Measurements from ENCODE around the gene CCBE1.
"Not testable (repeated sequence)": the region's sequence is repeated elsewhere in the genome, so short reads cannot be mapped to it uniquely, and the experiment has no call there.

The CCBE1 gene

DNA sequence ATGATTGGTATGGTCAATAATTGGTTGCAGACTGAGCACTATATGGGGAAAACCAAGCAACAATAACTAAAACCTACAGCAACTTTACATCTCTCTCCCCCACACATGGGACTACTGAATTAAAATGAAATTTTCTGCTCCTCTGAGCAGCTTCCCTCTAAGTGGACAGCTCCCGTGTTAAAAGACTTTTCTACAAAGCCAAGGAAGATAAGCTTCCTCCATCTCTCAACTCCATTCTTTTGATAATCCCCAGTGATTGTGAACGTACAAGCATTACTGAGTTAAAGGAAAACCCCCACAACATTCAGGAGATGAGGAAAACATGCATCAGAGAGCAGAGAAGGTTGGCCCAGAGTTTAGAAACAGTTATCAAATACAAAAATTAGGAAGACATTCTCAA is 21.9 kb downstream of the CCBE1 start:
- DNase-seq, result no peak

DNA sequence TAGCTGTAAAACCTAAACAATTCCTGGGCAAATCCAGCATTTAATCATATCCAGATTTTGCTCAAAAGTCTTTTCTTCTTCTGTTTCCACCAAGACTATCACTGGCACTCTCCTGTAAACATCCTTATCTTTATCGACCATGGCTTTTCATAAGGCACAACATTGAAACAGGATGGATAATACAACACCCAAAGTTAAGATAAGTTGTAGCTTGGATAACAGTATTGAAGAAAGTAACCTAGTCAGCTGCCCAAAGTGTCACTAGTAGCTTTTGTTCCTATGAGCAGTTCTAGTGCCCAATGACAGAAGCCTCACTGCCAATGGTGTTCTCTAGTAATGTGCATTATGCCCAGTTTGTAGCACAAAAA is 22.3 kb downstream of the CCBE1 start:
- no peak for DNase-seq

DNA sequence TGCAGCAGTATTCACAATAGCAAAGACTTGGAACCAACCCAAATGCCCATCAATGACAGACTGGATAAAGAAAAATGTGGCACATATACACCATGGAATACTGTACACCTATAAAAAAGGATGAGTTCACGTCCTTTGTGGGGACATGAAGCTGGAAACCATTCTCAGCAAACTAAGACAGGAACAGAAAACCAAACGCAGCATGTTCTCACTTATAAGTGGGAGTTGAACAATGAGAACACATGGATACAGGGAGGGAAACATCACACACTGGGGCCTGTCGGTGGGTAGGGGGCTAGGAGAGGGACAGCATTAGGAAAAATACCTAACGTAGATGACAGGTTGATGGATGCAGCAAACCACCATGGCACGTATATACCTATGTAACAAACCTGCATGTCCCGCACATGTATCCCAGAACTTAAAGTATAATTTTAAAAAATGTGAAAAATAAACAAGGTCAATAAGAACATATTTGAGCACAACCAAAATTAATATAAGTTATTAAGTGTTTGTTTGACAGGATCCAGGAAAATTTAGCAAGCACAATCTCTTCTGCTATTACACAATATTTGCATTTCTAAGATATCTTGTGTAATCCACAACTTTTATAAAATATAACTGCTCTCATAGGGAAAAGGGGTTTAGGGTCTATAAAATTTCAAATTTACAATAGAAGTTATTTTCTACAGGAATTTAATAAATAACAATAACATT is 22.9 kb downstream of the CCBE1 start:
- no peak for DNase-seq

DNA sequence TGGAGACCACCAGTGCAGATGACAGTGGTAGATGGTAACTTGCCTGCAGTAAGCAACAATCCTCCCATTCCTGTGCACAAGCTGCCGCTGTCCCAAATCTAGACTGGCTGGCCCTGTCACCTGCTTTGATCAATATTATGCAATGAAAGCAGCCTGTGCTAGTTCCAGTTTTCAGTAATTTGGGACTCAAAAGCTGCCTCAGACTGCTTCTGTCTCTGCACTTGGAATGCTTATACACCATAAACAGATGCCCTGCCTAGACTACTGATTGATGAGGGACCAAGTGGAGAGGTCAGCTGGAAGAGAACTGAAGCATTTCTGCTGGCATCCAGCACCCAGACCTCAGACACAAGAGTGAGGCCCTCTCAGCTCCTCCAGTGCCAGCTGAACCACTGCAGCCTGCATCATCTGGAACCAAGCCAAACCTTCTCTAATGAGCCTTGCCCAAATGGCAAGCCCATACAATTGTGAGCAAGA is 24.9 kb downstream of the CCBE1 start:
- DNase-seq, result no peak

DNA sequence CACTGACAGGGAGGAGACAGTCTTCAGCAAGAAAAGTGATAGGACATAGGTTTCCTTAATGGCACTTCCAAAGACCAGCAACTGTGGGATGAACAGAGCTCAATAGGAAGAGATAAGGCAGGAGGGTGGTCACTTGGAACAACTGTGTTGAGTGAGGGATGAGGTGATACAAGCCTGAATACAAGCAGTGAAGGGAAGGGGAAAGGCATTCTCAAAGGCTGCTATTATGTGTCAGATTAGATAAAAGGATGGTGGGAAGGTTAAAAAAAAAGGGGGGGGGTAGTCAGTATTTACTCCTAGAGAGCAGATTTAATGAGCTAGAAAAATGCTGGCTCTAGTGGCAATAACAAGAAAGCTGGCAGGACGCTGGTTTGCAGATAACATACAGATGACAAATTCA is 25.7 kb downstream of the CCBE1 start:
- DNase-seq, result no peak

DNA sequence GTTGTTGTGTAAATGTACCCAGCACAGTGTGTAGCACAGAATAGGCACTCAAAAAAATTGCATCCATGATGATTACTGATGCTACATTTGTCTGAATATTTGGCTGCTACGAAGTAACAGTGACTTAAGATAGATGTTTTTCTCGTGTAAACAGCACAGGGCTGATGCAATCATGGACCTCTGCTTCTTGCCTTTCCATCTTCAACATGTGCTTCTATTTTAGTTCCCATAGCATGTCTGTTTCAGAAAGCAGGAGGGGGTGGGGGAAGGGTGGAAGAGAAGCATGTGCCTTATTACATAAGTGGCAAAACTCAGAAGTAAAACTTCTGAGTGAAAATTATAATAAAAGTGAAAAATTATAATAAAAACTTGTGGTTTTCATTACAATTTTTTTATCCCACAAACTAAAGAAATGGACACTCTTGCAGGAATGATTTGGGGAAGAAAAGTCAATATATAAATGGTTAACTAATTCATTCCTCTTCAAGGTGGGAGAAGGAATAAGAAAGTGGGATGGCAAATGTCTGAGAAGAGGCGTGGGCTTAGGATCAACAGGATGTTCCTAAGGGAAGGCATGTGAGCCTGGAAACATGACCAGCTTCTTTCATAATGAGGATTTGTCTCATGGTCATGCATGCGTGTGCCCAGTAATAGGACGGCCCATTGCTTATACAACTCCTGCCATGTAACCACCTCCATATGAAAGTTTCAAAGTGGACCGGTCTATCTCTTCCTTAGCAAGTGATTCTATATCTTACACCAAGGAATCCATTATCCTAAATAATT is 27.2 kb downstream of the CCBE1 start:
- DNase-seq, result no peak

DNA sequence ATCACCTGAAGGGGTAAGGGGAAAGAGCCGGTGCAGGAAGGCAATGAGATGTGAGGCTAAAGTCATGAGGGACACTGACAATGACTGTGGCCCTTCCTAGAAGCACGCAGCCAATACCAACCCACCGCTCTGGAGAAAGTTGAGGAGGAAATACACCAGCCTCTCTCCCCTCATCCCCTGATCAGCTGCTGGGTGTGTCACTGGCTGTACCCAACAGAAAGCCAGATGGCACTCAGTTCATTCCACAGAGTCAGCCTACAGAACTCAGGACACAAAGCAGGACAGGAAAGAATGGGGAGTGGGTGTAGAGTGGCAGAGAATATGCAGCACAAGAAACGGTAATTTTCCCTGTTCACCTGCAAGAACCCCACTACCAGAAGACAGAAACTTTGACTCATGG is 29.7 kb downstream of the CCBE1 start:
- no peak for DNase-seq

DNA sequence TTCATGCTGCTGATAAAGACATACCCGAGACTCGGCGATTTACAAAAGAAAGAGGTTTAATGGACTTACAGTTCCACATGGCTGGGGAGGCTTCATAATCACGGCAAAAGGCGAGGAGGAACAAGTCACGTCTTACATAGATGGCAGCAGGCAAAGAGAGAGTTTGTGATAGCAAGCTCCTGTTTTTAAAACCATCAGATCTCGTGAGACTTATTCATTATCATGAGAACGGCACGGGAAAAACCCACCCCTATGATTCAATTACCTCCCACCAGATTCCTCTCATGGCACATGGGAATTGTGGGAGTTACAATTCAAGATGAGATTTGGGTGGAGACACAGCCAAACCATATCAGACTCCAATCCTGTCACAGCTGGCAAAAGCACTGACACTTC is 31.2 kb downstream of the CCBE1 start:
- not testable (repeated sequence) for DNase-seq

DNA sequence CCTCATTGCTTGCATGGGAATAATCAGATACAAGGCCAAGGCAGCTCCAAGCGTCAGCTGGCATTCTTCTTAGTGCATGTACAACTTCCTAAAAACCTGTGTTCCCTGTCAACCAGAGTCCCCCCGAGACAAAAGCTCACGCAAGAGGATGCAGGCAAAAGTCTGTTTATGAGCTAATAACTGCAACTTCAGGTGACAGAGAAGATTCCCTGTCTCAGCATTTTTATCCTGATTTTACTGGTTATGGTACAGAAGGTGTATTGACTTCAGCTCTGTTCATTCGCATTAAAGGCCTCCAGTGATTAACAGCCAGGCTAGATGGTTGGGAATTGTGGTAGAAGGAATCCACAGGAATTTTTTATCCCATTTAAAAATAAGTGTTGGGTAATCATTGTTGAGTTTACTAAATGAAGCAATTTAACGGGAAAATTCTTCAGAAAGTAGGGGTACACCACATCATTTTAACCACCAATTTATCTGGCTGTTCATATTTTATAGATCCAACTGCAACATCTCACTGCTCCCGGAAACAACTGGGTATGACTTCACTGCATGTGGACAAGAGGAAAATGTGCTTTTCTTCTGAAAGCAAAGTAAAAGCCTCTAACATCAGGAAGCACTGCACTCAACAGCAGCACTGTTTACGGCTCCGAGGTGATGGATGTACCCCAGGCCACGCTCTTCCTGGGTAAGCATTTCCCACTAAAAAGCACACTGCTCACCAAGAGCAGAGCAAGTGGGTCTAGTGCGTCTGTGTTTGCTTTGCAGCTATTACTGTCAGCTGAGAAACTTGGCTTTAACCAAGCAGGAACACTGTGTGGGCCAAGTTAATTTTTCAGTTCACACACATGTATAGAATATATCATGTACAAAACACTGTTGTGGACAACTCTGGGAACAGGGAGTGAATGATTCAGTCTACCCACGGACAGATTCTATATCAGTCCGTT is 31.9 kb downstream of the CCBE1 start:
- DNase-seq, result no peak

DNA sequence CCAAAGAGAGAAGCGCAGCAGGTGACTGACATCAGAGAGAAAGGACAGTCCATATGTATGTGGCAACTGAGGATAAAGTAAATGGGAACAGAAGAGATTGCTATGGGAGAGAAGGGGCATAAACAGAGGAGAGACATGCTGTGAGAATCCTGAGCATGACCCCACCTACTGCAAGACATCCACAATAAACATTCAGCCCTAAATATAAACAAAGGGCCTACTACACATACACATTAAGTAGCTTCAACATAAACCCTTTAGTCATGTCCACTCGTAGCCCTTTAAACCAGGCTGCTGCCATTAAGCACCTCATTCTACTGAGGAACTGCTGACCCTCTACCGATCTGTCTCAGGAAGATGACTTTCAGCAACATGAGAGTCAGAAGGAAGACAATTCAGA is 32.9 kb downstream of the CCBE1 start:
- no peak for DNase-seq

DNA sequence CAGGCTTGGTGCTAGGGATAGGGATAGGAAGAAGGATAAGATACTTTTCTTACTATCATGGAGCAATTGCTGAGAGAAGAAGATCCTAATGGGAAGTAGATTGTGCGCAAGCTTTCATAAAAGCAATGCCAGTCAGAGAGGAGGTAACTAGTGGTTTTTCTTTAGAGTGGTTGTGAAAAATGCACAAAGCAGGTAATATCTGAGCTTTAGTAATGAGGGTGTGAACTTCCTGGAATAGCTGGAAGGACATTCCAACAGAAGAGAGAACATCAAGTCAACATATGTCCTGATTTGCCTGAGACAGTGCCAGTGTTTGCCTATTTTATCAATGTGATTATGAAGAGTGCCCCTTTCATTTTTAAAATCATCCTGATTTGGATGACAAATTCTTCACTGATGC is 34.1 kb downstream of the CCBE1 start:
- DNase-seq, result no peak

DNA sequence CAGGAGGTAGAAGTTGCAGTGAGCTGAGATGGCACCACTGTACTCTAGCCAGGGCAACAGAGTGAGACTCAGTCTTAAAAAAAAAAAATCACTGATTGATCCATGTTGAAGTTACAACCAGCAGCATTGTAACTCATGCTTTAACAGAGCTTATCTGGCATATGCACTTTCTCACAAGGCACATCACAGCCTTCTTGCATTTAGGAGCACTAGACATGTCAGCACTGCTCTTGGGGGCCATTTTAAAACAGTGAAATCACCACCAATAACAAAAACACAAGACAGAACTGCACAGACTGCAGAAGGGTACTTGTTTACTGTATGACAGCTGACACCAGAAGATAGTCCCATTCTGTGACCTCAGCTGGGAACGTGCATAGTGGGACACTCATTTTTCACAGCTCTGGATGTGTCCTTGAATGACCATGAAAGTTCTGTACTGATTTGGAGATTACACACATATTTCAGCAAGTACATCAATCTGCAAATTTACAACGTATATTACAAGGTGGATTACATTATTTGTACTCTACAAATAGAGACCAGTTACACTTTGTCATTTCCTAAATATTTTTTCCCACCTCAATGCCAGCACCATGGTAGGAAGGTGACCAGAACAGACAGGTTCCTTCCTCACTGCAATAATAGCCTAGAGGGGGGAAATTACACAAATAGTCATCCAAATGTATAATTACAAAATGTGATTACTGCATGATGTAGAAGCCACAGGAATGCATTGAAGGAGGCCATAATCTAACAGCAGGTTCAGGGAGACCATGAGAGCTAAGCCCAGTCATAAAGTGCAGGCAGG is 35.1 kb downstream of the CCBE1 start:
- no peak for DNase-seq

DNA sequence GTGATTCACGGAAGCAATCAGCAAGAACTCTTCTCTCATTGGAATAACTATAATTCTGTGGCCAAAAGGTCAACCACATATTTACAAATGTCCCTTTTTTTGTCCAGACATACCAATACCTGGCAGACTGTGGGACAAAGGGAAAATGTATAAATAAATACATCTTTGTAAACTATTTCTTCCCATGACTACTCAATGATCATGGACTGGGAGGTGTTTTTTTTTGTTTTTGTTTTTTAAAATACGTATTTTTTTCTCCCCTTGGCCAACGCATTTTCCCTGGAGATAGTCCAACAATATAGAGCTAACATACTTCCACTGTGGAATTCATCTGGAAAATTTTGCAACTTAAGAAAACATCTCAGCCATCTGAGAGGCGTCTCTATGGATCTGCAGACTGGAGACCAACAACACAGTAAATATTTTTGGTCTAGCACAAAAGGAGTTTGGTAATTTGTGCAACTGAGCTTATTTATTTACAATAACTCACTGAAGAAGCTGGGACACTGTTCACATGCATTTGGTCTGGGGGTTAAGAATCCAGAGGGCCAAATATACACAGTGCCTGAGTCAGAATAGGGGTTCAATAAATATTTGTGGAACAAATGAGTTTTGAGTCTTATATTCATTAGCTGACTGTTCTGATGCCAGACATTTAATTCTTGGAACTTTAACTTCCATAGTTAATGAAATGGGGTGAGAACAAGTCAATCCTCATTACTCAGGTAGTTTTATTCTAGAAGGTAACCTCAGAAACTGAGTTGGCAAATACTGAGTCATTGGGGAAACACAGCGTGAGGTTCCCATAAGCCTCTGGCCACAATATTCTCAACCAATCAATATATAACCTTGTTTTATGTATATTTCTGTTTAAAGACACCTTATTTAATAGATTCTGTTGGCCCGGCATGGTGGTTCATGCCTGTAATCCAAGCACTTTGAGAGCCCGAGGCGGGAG is 36.2 kb downstream of the CCBE1 start:
- DNase-seq, result no peak

DNA sequence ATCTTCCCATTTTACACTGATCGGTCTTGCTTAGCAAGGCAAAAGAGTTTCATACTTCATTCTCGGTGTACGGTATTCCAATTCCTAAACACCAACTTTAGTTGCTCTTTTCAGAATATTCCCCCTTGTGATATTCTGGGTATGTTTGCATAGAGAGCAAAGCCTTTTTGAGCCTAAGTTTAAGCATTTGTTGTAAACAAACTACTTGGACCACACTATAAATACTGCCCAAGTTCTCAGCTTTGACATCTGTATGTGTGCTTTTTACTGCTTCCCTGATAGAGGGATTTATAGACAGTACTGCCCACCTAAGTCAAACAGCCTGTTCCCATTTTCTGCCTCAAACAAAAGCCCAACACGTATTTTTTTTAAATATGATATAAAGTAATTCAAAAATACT is 36.9 kb downstream of the CCBE1 start:
- DNase-seq, result no peak

DNA sequence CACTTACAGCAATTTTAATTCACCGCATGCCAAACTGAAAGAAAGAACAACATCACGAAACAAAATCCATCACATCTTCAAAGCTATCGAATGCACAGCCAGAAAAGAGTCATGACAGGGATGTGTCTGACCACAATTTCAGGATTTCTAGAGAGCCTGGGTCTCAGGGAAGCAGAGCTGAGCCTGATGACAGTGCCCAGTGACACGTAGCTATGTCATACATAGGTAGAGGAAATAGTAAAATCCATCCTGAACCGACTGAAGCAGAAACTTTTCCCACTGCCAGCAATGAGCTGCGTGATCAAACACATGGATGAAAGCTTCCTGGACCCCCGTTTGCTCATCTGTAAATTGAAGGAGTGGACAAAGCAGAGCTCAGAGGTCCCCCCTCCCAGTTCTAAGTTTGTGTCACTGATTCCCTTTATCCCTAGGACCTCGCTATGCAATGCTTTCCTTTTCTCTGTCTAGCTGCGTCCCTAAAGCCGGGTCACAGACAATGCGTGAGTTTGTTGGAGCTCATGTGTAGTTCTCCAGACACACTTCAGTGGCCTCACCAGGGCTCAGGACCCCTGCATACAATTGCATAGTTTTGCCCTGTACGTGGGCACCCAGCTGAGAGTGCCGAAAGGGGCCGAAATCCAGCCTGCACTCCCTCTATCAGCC is 37.6 kb downstream of the CCBE1 start:
- DNase-seq, result no peak

DNA sequence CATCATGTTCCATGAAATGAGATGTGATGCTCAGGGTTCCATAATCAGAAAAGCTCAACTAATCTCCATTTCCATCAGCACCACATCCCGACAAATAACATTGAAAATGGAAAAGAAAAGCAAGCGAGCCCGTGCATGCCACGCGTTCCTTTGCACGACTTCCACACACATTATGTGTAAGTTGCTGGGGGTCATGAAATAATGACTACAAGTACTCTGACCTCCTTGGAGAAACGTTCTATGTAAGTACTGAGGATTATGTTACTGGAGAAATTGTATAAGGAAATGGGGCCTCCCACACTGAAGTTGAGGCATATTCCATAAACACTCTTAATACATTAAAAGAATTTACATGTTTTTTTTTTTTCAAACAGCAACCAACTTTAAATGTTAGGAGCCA is 38.3 kb downstream of the CCBE1 start:
- DNase-seq, result no peak

DNA sequence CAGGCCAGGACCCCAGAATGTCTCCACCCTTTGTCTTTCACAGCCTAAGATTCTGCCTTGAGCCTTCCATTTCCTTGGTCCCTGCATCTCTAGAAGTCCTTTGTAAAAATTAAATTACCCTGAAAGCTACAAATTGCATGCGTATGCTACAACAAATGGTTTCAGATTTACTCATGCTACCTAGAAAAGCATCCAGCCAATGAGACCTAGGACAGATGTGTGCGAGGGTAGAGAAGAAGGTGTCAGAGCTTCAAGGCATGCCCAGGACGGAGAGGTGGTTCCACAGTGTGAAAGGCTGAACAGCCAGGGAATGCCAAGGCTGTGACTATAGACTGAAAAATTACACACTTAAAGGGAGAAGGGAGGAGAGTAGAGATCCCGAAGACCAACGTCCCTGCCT is 40.2 kb downstream of the CCBE1 start:
- no peak for DNase-seq

DNA sequence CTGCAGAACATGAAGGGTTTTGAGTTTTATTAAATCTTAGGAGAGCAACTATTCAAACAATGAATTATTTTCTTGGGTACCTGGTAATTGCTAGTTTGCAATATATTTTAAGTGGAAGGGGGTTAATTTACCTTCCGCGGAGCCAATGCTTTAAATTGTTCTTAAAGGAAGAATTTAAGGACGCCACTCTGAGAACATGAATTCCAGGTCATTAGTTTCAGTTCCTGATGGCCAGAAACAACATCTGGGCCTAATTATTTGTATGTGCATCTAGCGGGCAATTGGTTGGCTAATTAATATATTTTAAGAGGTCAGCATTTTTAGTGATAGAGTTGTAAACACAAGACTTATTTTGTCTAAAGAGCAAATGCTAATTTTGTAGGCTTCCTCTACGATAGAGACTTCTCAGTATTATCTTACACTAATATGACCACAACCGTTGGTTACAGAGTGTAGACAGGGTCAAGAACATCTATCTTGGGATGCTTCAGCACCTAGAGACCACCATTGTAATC is 40.8 kb downstream of the CCBE1 start:
- no peak for DNase-seq

DNA sequence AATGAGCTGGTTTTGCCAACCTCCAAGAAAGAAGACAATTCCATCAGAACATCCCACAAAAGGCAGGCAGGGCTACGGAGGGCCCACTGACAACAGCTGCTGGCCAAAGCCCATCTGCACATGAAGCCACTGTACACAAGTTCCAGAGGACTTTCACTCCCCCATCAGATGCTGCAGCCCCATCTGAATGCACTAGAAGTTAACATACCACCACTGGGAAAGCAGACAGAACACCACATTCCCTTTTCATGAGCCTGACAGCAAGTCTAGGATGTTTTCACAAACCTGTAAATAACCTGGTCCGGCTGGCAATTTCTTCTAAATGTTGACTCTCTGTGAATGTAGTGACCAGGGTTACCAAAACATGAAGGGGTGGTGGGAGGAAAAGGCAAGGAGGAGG is 41.5 kb downstream of the CCBE1 start:
- no peak for DNase-seq

DNA sequence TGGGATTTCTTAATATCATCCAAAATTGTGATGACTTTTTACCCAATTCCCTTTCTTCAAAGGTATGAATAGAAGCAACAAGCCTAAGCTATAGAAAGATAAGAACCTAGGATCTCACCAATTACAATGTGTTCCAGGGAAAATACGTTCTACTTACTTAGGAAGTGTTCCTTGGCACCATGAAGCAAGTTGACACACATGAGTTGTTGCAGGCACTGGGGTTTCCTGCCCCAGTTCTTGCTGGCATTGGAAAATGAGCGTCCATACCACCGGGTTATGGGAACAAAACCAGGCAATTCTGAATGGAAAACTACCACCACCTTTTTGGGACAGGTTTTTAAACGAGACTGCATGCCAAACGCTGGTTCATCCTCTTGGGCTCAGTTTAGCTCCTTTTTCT is 46.2 kb downstream of the CCBE1 start:
- no peak for DNase-seq

Measured in stimulated activated CD4-positive, alpha-beta T cell treated with anti-CD3 and anti-CD28 coated beads, Interleukin-4, amount 100 ng/mL, for 24 hours (primary cell).